Activated CD4-positive, CD25-positive, alpha-beta regulatory T cell treated with anti-CD3 and anti-CD28 coated beads, Interleukin-2, amount 50 U/mL, for 72 hours (primary cell): ENCODE data around the gene CPT1A.
A peak's percentile ranks its signal among the peaks of the same experiment; 100 is the strongest.
"Not testable (repeated sequence)": the region's sequence is repeated elsewhere in the genome, so short reads cannot be mapped to it uniquely, and the experiment has no call there.

Experiments
- DNase-seq: peaks from one replicate; pipeline ENCODE4 v3.0.0; 2021

The CPT1A gene

GRCh38 chr11:68841718-68842426, at the start of gene CPT1A:
Gene CPT1A (minus strand): TSS chr11:68841916. CDS start chr11:68815474, 26,442 bp downstream.
- DNase-seq: peak; percentile 77

GRCh38 chr11:68890490-68891231, 48.9 kb upstream of the CPT1A start:
- no peak for DNase-seq

DNA sequence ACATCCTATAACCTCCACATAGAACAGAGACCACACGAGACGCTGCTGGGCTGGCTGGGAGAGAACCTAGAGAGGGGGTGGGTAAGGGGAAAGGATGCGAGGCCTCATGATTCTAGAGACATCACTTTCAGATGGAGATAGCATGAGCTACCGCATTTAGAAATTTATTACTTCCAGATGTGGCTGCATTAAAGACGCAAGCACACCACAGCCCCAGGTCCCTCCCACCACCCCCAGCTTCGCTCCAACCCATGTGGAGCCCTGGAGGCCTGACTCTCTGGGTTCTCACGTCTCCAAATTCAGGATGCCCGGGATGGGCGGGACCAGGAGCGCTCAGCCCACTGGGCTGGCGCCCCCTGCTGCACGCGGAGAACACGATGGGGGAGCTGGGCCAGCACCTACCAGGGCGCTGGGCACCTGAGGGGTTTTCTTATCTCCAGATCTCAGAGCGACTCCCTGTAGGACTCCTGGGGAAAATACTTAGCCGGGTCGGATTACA, 48.3 kb upstream of the CPT1A start:
- DNase-seq: no peak

GRCh38 chr11:68884827-68885226, 43.1 kb upstream of the CPT1A start:
- DNase-seq: not testable (repeated sequence)

DNA sequence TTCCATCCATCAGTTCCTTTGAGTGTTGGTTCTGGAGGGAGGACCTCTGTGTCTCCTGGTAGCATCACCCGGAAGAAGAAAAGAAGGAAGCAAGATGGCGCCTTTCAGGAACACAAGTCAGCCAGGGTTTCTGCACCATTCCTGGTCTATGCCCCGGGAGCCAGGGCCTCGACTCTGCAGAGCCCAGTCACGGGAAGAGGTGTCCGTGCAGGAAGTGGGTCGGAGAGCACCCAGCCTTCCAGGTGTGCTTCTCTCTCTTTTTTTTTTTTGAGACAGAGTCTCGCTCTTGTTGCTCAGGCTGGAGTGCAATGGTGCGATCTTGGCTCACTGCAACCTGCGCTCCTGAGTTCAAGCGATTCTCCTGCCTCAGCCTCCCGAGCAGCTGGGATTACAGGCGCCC, 40.7 kb upstream of the CPT1A start:
- no peak for DNase-seq

GRCh38 chr11:68881320-68881719, 39.6 kb upstream of the CPT1A start:
- DNase-seq: no peak

- DNase-seq: no peak
Measured at GRCh38 chr11:68880851-68881250, 39.1 kb upstream of the CPT1A start.

- no peak for DNase-seq
Measured at GRCh38 chr11:68878022-68878421, 36.3 kb upstream of the CPT1A start.

- no peak for DNase-seq
Measured at GRCh38 chr11:68872216-68873003, 30.7 kb upstream of the CPT1A start.

GRCh38 chr11:68870470-68870869, 28.8 kb upstream of the CPT1A start:
- no peak for DNase-seq

DNA sequence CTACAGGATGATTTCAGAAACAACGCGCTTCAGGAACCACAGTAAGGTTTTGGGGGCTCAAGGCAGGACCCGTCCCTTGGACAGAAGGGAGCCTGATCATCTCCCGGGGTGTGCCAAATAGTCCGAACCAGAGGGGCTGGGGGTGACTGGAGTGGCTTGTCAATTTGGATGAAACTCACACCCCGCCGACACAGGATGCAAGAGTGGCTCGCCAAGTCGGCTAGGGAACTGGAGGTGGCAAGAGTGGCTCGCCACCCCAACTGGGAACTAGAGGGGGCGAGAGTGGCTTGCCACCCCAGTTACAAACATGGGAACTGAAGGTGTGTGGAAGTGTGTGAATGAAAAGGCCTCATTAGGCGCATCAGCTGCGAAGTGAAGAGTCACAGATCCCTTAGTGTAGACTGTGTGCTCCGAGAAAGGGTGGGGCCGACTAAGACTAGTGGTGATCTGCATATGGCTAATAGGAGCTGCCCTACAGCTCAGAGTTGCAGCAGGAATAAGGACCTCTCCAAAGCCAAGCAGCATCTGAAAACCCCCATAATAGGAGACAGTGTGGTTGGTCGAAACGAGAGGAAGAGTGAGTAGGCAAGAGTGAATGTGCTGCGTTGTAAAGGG, 26.6 kb upstream of the CPT1A start:
- DNase-seq: no peak

DNA sequence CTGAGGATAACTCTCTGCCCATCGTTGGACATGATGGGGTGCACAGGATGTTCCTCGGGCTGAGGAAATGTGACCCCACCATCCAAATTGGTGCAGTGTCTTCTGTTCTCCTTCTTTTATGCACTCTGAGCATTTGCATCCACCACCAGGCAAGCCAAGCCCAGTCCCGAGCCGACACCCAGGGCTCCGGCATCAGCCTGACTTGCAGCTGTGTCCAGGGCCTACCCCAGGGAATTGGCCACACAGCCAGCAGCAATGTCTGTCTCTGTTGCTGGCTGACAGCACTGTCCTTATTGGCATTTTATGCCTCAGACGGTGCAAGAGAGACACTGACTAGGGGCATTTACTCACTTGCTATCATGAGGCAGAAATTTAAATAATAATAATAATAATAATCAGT, 25.4 kb upstream of the CPT1A start:
- DNase-seq: no peak

DNA sequence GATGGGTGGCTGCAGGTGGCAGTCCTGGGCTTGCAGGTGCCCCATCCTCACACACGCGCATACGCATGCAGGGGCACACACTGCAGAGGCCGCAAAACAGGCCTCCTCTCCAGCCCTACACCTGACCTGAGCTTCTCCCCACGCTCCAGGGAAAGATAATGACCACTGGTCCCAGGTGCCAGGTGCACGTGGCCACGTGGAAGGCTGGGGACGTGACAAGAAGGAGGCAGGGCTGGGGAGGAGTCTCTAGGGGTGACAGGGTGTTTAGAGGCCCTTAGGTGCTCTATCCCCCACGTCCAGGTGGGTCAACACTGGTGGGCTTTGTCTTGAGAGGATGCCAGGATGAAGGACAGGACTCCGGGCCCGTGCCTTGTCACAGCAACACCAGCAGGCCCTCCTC, 23.5 kb upstream of the CPT1A start:
- no peak for DNase-seq

DNA sequence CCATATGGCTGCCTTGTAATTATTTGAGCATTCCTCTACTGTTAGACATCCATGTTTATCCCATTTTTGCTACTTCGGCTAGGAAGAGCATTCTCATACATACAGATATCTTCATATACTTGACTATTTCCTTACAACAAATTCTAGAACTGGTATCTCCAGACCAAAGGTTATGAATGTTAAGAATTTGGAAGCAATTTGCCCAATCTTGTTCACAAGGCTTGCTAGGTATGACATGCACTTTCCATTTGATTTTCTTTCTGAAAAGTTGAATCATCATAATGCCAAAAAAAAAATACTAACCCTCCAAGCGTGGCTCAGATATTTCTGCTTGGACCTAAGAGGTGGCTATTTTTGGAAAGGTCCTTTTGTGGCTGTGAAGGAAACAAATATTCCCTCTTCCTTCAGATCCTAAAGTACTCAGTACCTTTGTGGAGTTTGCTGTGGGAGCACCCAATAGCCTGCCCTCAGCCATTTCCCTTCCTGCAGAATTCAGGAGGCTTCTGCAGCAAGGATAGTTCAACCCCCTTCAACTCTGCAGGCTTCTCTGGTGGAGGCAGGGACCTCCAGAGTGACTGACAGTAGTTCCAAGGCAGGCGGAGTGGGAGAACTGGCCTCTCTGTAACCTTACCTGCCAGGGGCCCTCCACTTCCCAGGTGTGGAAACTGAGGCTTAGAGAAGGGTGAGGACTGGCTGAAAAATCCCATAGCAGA, 22.0 kb upstream of the CPT1A start:
- no peak for DNase-seq

DNA sequence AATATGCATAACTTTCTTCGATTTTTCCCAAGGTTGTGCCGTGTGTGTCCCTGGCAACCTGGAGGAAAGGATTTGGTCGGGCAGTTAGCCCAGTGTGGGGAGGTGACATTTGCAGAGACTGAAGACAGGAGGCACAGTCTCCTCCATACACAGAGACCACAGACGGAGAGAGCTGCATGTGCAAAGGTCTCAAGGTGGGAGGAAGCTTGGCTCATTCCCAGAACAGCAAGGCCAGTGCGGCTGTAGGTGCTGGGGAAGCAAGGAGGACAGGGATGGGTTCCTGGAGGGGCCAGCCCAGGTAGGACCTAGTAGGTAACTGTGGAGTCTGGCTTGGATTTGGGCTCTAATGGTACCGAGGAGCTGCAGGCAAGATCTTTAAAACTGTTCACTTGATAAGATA, 20.7 kb upstream of the CPT1A start:
- DNase-seq: no peak

GRCh38 chr11:68859123-68859522, 17.4 kb upstream of the CPT1A start:
- no peak for DNase-seq

- DNase-seq: no peak
Measured at GRCh38 chr11:68857037-68857586, 15.4 kb upstream of the CPT1A start.

- DNase-seq: not testable (repeated sequence)
Measured at GRCh38 chr11:68856425-68857030, 14.8 kb upstream of the CPT1A start.

DNA sequence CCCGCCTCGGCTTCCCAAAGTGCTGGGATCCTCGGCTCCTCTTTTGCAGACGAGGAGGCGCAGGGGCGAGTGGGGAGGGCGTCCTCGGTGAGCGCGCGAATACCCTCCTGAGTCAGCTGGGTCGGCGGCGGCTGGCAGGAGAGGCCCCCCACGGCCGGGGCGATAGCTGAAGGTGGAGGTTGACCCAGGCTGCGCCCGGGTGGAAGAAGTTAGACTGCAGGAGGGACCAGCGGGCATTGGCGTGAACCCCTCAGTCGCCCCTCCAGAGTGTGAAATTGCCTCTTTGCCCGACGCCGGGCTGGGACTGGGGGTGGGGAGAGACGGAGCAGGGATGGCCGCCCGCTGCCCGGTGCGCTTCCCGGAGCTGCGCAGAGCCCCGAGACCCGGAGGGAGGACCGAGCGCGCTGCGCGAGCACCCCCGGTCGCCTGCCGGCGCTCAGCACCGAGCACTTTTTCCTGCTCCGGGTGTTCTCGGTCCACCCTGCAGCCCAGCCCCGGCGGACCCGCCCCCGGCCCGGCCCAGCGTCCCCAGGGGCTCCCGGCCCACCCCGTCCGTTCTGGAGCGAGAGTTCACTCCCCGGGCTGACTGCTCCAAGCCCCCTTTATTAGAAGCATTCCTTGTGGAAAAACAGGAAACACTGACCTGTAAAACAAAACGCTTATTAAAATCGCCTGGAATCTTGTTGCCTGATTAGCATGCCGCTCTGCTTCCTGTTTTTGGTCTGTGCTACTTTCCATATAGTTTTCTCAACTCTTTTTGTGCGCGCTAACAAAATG, 13.7 kb upstream of the CPT1A start:
- no peak for DNase-seq

DNA sequence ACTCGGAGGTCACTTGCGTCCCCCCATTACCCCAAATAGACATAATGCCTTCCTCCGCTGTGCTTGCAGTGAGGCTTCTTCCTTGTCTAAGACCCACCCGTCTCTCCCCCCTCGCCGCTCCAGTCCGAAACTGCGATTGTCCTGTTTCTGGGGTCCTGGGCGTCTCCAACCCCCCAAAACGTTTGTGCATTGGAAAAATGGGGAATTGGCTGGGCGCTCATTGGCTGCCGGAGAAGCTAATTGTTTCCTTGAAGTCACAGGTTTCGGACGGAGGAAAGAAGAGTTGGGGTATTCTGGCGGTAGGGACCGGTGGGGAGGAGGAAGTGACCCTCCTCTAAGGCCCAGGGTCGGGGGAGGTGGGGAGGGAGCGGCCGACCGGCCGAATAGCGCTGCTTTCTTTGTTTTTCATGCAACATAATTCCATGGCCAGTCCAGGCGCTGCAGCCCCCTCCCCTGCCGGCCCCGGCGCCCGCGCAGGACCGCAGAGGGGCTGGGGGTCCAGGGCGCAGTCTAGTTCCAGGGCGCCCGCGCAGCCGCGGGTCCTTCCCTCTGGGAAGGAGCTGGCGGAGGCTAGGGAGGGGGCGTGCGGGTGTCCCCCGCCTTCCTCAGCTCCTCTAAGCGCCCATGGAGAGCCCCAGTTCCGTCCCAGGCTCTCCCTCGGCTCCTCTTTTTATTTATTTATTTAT, 12.7 kb upstream of the CPT1A start:
- no peak for DNase-seq
